ENCODE measurements around the gene ST3GAL4. TPM values are rescaled to one million over a fixed set of nuclear protein-coding genes. Genes with fewer than 3 reads are reported as not detected.

The ST3GAL4 gene
- polyA plus RNA-seq, 1 donor (not counting 4 experiments of a cell fraction or from before 2014, with no cell fraction given), result 24.6 TPM

GRCh38 chr11:126313826-126314225, 41.7 kb upstream of the ST3GAL4 start:
- no peaks in the 10 kb centered on the region for H4K20me1 ChIP-seq (ENCODE audit: control insufficient read depth, extremely low read depth, insufficient read depth, low read length)
- H3K79me2 ChIP-seq (ENCODE audit: control insufficient read depth, insufficient read depth, low read length), result no peaks in the 10 kb centered on the region
- dilution Hi-C loops (cut with MboI; ENCODE audit: extremely low pct_ligation_motif_present, low sequenced_read_pairs), result no loop called here
- H3K27ac ChIP-seq (ENCODE audit: control insufficient read depth, insufficient read depth, low read length), result no peak overlapping the region
- H3K4me3 ChIP-seq (ENCODE audit: control insufficient read depth in 2 of 3, extremely low read depth in 1 of 3, insufficient read depth in 2 of 3, low read depth in 1 of 3, low read length in 3 of 3), result no peak overlapping the region
- H3K9me3 ChIP-seq (ENCODE audit: control insufficient read depth, low read depth, low read length), result no peaks in the 10 kb centered on the region
- H3K36me3 ChIP-seq (ENCODE audit: control insufficient read depth in 2 of 2, extremely low read depth in 1 of 2, insufficient read depth in 2 of 2, low read length in 2 of 2), result no peaks in the 10 kb centered on the region
- no peak overlapping the region for H2AFZ ChIP-seq (ENCODE audit: control insufficient read depth, low read length)
- FAIRE-seq, result no peak
- H3K4me1 ChIP-seq (ENCODE audit: control insufficient read depth, extremely low read depth, insufficient read depth, low read length), result peaks cover 35% of the 10 kb centered on the region
- H3K9me1 ChIP-seq (ENCODE audit: control insufficient read depth, extremely low read depth, insufficient read depth, low read length), result no peaks in the 10 kb centered on the region
- no peak overlapping the region for H3K4me2 ChIP-seq (ENCODE audit: control insufficient read depth, extremely low read depth, insufficient read depth, low read depth, low read length)
- H3K9ac ChIP-seq (ENCODE audit: control insufficient read depth, extremely low read depth, insufficient read depth, low read length), result no peak overlapping the region
- no peak for DNase-seq (ENCODE audit: low read depth, low spot score)
- H3K27me3 ChIP-seq (ENCODE audit: control insufficient read depth, extremely low read depth, insufficient read depth, low read length), result no peaks in the 10 kb centered on the region
- no peak for TF ChIP-seq CTCF (optimal IDR thresholded peaks at IDR 0.05 in 1 of 3, IDR thresholded peaks at IDR 0.05 in 1 of 3, conservative IDR thresholded peaks at IDR 0.05 in 1 of 3; ENCODE audit: extremely low read depth in 1 of 3, insufficient read depth in 2 of 3, low read length in 3 of 3)
- TF ChIP-seq EZH2 (IDR thresholded peaks at IDR 0.05; ENCODE audit: low read length), result no peak

- no peaks in the 10 kb centered on the region for H3K79me2 ChIP-seq (ENCODE audit: control insufficient read depth, insufficient read depth, low read length)
- H3K27me3 ChIP-seq (ENCODE audit: control insufficient read depth, extremely low read depth, insufficient read depth, low read length), result no peaks in the 10 kb centered on the region
- FAIRE-seq (peak; percentile 5), DNase-seq (ENCODE audit: low read depth, low spot score) (no peak)
- H3K36me3 ChIP-seq (ENCODE audit: control insufficient read depth in 2 of 2, extremely low read depth in 1 of 2, insufficient read depth in 2 of 2, low read length in 2 of 2), result no peaks in the 10 kb centered on the region
- H3K9me3 ChIP-seq (ENCODE audit: control insufficient read depth, low read depth, low read length), result no peaks in the 10 kb centered on the region
- no peak overlapping the region for H2AFZ ChIP-seq (ENCODE audit: control insufficient read depth, low read length)
- H3K9ac ChIP-seq (ENCODE audit: control insufficient read depth, extremely low read depth, insufficient read depth, low read length), result peak overlapping the region; percentile 75
- H3K4me2 ChIP-seq (ENCODE audit: control insufficient read depth, extremely low read depth, insufficient read depth, low read depth, low read length), result peak overlapping the region; percentile 88
- dilution Hi-C loops (cut with MboI; ENCODE audit: extremely low pct_ligation_motif_present, low sequenced_read_pairs), result no loop called here
- H3K27ac ChIP-seq (ENCODE audit: control insufficient read depth, insufficient read depth, low read length), result peak overlapping the region; percentile 89
- peak overlapping the region in 1 of 3 experiments; percentile 40 for H3K4me3 ChIP-seq (ENCODE audit: control insufficient read depth in 2 of 3, extremely low read depth in 1 of 3, insufficient read depth in 2 of 3, low read depth in 1 of 3, low read length in 3 of 3)
- H4K20me1 ChIP-seq (ENCODE audit: control insufficient read depth, extremely low read depth, insufficient read depth, low read length), result no peaks in the 10 kb centered on the region
- H3K4me1 ChIP-seq (ENCODE audit: control insufficient read depth, extremely low read depth, insufficient read depth, low read length), result peaks cover 45% of the 10 kb centered on the region
- no peaks in the 10 kb centered on the region for H3K9me1 ChIP-seq (ENCODE audit: control insufficient read depth, extremely low read depth, insufficient read depth, low read length)
- no peak for TF ChIP-seq CTCF (optimal IDR thresholded peaks at IDR 0.05 in 1 of 3, IDR thresholded peaks at IDR 0.05 in 1 of 3, conservative IDR thresholded peaks at IDR 0.05 in 1 of 3; ENCODE audit: extremely low read depth in 1 of 3, insufficient read depth in 2 of 3, low read length in 3 of 3)
- TF ChIP-seq EZH2 (IDR thresholded peaks at IDR 0.05; ENCODE audit: low read length), result no peak
Measured at GRCh38 chr11:126317432-126317755, 38.1 kb upstream of the ST3GAL4 start.
